ENCODE measurements around the gene MRRF.
"Not testable (repeated sequence)": the region's sequence is repeated elsewhere in the genome, so short reads cannot be mapped to it uniquely, and the experiment has no call there.

Gene MRRF

DNA sequence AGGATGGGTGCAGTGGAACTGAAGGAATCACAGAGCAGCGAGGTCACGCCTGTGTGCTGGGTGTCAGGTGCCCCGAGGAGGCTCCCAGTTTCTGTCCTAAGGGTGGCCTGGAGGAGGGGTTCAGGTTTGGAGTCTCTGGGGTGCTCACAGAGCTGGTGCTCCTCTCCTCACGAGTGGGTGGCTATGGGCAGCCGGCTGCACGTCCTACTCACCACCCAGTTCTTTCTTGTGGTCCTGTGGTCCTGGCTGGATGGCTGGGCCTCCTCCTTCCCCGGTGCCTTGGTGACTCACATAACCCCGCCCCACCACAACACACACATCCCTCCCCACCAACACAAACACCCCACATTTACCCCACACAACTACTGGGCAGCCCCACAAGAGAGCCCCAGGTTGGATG is 96.2 kb downstream of the MRRF start:
- no peak for DNase-seq (ENCODE audit: low spot score)

DNA sequence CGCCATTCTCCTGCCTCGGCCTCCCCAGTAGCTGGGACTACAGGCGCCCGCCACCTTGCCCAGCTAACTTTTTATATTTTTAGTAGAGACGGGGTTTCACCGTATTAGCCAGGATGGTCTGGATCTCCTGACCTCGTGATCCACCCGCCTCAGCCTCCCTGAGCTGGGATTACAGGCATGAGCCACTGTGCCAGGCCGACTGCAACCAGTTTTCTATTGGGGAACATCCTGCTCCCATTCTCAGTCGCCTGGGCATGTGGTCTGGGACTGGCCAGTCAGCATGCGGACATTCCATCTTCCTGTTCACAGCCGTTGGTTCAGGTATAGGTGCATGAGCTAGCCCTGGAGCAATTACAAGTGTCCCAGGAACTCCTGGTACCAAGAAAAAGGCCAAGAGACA is 98.4 kb downstream of the MRRF start:
- not testable (repeated sequence) for DNase-seq (ENCODE audit: low spot score)

DNA sequence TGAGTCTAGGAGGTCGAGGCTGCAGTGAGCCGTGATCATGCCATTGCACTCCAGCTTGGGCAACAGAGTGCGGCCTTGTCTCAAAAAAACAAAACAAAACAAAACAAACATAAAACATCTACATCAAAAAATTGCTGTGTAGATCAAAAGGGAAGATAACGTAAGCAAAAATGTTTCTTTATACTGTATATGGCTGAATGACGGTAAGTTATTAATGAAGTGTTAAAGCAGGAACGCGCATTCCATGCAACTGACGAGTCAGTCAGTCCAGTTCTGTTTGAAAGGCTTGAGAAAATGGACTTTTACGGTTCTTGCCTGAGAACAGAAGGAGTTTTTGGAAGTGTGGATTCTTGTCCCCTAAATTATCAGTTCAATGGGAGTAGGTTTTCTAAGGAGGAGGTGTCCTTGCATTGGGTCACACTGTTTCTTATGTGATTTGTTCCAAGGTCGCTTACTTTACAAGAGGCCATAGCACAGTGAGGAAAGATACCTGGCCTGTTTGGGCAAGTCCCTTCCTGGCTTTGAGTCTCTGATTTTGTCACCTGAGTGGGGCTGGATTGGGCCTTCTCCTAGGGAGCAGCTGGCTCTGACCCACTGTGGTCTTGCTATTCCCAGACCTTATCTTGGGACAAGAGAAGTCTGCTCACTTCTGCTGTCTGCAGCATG is 99.6 kb downstream of the MRRF start:
- no peak for DNase-seq (ENCODE audit: low spot score)

DNA sequence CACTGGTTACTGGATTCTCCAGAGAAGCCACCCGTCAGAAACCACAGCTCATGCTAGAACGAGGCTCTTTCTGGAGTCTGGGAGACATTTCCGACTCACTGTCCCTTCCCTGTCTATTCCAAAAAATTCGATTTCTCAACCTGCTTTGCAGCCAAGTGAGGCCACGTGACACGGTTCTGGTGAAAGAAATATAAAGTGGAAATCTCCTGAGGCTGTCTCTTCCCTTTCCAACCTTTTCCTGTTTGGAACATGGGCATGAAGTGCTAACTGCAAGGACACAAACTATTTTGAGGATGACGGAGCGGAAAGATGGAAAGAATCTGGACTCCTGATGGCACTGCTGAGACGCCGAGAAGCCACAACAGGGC is 100.1 kb downstream of the MRRF start:
- DNase-seq (ENCODE audit: low spot score), result no peak

DNA sequence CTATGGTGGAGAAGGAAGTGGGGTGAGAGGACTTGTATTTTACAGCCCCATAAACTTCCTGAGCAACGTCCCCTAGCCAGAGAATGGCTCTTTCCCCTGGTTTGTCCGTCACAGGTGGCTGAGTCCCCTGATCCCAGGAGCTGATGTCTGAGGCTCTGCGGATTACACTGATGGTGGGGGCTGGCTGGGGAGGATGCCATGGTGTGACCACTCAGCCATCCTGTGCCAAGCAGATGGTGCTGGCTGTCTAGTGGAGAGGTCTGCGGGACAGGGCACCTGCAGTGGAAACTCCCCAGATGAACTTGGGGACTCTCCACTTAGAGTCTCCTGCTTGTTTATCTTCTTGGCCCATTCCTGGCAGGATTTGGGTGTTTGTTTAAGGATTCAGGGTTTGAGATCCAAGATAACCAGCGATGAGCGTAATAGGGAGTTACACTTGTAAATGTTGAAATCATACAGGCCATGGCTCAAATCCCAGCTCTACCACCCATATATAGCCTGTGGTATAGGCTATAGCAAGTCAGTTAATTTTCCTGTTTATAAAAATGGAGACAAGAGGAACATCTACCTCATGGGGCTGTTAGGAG is 101.5 kb downstream of the MRRF start:
- DNase-seq (ENCODE audit: low spot score), result no peak

DNA sequence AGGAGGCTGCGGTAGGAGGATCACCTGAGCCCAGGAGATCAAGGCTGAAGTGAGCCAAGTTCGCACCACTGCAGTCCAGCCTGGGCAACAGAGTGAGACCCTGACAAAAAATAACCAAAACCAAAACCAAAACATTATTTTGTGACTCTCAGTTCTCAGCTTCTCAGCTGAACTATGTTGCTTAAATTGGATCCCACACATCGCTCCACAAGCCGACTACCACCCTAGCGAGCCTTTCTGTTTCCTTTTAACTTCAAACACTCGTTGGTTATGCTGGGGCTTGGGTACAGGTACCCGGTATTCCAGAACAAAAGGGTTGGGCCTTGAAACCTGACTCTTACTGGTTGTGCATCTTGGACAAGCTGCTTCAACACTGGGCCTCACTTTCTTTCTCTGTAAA is 102.4 kb downstream of the MRRF start:
- DNase-seq (ENCODE audit: low spot score), result no peak

DNA sequence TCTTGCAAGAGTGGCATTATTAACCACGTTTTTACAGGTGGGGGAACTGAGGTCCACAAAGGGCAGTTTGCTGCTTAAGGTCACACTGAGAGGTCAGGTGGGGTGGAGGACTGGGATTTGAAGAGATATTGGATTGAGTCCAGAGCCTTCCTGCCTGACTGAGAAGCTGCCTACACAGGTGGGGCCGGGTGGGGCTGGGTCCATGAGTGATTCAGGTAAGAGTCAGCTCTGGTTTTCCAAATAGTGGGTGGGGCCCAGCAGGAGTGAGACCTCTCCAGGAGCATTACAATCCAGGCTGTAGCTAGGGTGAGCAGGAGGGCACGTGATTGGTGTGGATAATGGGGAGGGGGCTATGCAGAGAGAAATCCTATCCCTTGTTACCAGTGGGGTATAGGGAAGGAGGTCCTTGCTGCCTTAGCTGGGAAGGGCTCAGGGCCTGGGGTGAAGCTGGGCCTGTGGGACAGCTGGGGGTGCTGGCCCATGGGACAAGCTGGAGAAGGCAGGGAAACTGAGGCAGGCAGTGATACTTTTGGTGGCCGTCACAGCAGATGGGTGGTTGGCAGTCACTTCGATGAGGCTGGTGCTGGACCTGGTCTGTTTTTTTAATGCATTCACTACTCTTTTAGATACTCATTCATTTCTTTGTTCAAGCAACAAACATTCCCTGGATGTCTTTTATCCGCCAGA is 103.2 kb downstream of the MRRF start:
- DNase-seq (ENCODE audit: low spot score), result no peak

DNA sequence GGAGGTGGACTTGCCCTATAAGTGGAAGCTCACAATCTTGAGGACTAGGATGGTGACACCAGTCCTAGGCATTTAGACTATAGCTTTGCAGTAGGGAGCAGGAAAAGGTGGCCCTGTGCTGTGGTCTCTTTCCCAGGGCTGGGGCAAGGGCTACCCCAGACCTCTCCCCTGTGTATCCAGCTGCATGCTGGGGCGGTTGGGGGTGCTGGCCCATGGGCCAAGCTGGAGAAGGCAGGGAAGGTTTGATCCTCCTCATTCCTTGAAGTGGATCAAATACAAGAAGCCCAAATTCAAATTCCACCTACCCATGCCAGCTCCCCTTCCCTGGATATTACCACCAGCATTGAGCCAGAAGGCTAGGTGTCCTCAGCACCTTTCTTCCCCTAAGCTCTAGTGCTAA is 104.0 kb downstream of the MRRF start:
- DNase-seq (ENCODE audit: low spot score), result no peak

DNA sequence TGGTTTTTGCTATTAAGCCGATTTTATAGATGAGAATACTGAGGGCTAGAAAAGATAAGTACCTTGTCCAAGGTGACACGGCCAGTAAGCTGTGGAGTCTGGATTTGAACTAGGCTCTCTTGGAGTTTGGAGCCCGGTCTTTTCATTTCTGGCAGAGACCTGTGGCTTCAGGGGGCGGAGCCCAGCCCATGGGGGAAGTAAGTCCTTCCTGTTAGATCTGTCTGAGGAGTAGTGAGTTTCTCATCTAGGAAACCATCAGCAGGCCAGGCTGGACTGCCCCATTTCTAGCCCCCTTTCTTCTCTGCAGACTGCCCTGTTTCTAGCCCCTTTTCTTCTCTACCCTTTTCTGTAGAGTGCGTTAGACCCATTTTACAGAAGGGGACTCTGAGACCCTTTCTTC is 105.6 kb downstream of the MRRF start:
- peak; percentile 22 for DNase-seq (ENCODE audit: low spot score)

DNA sequence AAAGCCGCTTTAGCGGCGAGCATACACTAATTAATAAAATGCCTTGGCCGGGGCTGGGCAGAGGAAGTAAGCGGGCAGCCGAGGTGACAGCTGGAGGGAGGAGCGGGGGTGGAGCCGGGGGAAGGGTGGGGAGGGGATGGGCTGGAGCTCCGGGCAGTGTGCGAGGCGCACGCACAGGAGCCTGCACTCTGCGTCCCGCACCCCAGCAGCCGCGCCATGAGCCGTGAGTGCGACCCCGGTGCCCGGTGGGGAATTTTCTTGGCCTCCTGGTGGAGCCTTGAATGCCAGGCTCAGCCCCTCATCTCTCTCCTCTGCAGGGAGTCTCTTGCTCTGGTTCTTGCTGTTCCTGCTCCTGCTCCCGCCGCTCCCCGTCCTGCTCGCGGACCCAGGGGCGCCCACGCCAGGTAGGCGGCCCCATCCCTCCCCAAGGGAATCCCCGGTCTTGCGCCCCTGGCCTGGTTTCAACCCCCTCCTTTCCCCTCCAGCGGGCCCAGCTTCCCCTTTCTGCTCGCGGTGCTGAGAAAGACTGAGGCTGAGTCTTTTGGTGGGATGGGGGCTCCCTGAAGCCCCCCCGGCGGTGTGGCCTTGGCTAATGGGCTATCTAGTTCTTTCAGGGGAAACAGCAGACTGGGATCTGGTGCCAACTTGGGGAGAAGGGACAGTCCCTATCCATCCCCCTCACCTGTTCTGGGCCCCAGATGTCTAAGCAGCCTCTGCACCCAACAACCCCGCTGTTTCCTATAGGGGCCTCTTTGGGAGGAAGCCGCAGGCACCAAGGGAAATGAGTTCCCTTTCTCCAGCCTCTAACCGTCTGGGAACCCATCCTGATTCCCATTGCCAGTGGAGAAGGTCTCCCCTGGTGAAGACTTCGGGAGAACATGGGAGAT is 106.4 kb downstream of the MRRF start, which contains the start of gene PTGS1:
Gene PTGS1, plus strand, starts transcription at position 156 of the 887 bp plus-strand sequence. Its CDS starts 61 bp downstream, at position 217.
- peak; percentile 40 for DNase-seq (ENCODE audit: low spot score)

DNA sequence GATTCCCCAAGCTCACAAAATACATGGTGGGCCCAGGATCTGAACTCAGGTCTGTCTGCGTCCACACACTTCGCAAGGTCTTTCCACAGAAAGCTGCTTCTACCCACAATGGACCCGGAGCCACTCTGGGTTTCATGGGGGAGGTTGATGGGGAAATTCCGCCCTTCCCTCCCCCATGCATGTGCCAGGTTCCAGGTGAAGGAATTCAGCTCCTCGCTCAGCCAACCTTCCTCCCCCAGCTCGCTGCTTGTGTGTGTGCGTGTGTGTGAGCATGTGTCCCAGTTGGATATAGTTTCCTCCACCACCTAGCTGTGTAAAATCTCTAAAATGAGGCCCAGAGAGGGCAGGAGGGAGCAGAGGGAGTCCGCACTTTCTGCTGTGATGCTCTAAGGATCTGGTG is 107.2 kb downstream of the MRRF start:
- no peak for DNase-seq (ENCODE audit: low spot score)

DNA sequence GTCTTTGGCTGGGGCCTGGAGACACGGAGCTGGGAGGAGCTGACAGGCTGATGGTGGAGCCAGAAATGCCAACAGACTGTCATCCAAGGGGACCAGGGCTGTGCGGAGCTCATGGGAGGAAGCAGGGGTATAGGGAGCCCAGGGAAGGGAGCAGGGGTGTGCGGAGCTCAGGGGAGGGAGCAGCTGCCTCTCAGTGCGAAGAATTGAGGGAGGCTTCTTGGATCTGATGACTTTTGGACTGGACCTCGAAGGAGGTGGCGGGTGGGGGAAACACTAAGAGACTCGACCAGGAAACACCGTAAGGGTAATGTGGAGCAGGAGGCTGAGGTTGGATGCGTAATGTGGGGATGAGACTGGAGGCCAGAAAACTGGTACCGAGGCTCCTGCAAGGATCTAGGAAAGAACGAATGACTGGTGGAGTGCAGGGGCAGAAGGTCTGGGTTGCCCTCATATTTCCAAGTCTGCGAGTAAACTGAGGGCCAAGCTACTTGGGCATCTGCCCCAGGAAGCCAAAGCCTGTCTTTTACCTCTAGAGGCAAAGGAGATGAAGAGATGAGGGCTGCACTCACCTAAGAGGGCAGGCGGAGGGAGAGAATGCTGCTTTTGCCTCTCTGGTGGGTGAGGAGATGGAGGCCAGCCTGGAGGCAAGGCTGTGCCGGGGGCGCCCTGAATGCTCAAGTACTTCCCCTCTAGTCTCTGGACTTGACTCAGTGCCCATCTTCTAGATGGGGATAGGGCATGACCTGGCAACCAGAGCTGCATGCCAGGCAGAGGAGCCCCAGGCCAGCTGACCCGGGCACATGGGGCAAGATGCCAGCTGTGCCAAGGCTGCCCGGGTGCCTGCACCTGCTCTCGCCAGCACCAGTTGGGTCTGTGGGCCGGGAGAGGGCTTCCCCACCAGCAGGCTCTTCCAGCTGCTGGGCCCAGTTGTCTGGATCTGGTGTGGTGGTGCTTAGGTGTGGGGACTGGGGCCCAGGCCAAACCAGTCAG is 108.5 kb downstream of the MRRF start:
- no peak for DNase-seq (ENCODE audit: low spot score)

DNA sequence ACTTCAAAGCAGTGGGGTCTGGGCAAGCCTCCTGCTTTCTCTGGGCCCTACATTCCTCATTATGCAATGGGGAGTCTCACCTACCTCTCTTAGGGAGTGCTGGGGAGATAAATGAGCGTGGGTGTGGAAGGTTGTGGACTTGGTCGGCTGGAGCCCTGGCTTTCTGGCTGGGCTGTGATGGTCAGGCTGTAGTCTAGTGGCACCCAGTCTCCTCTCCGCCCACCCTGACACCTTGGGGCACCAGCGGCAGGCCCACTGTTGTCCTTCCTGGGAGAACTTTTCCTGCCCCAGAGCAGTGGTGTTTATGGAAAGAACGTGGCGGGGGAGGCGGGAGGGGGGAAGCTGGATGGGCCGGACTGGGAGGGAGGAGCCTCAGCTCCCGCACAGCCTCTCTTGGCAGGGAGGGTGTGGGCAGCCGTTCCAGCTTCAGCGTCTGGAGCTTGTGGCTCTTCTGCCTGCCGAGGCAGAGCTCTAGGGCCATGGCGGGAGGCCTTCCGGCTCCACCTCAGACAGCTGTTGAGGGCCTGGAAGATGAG is 110.3 kb downstream of the MRRF start:
- no peak for DNase-seq (ENCODE audit: low spot score)

DNA sequence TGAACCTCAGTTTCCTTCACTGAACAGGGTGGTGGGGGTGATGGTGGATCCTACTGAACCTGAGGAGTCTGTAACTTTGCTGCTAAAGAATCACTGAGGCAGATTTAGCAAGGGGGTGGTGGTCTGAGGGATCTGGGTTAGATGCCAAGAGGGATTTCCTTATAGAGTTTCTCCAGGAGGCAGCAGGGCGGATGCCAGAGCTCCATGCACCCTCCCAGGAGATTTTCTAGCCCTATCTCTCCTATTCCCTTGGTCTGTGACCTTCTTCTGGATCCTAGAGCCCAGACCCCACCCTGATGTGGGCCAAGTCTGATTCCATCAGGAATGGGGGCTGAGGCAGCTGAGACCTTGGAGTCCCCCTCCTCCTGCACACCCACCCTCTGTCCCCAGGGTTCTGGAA is 112.1 kb downstream of the MRRF start:
- DNase-seq (ENCODE audit: low spot score), result no peak

DNA sequence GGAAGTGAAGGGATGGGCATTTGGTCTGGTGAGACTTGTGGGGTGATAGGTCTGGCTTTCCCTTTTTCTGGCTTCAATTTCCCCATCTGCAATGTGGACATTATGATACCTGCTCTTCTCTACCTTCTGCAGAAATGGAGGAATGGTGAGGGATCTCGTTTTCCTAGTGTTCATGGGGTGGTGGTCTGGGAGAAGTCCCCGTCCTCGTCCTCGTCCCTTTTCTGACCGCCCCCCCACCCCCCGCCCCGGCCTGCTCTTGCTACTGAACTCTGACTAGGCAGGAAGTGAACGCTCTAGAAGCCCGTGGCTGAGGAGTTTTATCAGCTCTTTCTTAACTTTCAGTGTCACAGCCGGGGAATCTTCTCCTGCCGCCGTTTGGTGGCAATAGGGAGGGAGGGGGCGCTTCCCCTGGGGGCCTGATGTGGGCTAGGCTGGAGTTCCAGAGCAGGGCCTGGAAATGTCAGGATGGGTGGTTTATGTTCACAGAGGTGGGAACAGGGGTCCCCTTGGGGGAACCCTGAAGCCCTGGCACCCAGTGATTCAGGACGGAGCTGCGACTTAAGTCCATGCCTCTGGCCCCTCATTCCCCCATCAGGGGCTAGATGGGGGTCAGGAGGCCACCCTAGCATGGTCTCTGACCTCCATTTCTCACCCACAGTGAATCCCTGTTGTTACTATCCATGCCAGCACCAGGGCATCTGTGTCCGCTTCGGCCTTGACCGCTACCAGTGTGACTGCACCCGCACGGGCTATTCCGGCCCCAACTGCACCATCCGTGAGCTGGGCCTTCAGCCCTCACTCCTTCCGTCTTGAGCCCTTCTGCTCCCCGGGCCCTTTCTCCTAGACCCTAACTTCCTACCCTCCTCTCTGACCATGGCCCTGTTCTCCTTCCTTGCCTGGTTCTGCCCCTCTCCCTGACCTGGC is 112.8 kb downstream of the MRRF start:
- no peak for DNase-seq (ENCODE audit: low spot score)

DNA sequence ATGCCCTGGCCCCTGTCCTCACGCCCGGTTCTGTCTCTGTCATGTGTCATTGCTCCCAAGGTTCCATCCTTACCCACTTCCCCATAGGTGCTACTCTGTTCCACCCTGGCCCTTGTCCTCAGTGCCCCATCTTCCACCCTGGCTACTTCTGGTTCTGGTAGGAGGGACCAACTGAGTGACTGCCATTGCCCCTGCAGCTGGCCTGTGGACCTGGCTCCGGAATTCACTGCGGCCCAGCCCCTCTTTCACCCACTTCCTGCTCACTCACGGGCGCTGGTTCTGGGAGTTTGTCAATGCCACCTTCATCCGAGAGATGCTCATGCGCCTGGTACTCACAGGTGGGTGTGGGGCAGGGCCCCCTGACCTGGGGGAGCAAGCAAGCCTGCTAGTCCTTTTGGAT is 113.6 kb downstream of the MRRF start:
- no peak for DNase-seq (ENCODE audit: low spot score)

DNA sequence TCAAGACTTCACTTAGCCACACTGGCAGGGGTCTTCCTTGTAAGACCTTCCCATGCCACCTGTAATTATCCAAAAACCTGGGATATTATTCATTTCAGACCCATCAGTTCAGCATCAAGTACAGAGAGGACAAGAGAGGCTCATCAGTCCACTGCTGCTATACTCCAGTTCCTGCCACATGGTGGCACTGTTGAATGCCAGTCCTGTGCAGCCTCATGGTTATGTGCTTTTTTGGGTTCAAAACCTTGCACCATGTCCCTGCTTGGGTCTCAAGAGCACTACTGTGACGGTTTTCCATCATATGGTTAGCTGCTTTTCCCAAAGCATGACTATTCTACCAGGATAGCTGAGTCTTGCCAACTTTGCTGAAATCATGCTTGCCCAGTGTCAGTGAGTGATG is 114.7 kb downstream of the MRRF start:
- DNase-seq (ENCODE audit: low spot score), result peak; percentile 45

DNA sequence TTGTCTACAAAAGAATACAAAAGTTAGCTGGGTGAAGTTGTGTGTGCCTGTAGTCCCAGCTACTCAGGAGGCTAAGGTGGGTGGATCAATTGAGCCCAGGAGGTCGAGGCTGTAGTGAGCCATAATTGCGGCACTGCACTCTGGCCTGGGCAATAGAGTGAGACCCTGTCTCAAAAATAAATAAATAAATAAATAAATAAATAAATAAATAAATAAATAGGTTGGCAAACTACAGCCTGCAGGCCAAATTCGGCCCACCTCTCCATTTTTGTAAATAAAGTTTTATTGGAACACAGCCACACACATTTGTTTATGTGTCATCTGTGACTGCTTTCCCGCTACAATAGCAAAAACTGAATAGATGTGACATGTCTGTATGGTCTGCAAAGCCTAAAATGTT is 115.6 kb downstream of the MRRF start:
- DNase-seq (ENCODE audit: low spot score), result no peak

All from NAMALWA (cell line).